GM19455 (cell line): ENCODE data around the gene CUEDC1.

Source experiments
- ATAC-seq: cut with Tn5 transposase; IDR thresholded peaks from one replicate; pipeline ENCODE4 v1.9.1; 2021; ENCODE audit not compliant: unreplicated experiment

Gene CUEDC1

DNA sequence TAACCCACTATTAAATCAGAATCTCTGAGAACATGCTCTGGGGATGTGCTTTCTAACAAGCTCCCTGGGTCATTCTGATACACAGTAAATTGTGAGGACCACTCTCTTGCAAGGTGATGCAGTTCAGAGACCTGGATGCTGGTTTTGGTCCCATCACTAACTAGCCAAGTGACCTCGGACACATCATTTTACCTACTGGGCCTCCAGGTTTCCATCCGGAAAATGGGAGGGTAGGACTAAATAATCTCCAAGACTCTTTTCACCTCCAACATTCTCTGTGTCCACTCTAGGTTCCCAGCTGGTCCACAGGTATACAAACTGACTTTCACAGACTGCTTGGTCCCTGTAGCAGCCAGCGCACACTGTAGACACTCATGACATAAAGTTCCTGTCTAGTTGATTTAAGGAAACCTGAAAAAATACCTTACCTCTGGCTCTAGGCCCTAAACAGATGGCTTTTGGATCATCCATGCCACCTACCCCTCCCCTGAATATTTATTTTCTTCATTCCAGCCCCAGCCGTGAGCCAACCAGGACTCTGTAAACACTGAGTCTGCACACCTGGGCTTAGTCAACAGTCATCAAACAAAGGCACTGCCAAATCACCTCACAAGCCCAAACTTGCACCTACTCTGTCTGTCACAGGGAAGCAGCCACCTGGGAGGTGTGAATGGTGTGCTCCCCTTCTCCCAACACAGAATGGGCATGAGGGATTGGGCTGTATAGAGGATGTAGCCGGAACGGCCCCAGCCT is 54.0 kb downstream of the CUEDC1 start:
- ATAC-seq = no peak

DNA sequence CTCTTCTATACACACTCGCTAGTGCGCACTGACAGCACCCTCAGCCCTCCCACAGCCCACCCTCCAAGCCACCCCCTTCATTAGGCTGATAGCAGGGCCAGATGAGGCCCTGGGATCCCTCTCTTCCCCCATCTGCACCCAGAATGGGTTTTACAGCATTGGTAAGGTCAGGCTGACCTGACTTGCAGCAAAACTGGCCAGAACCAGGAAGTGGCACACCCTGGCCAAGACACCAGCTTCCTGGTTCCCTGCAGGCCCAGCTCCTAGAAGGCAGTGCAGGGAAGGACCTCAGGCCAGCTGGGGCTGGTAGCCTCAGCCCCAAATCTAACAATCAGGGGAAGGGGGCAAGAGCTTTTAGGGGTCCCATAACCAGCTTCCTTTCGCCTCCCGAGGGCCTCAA is 55.4 kb downstream of the CUEDC1 start:
- ATAC-seq = no peak

DNA sequence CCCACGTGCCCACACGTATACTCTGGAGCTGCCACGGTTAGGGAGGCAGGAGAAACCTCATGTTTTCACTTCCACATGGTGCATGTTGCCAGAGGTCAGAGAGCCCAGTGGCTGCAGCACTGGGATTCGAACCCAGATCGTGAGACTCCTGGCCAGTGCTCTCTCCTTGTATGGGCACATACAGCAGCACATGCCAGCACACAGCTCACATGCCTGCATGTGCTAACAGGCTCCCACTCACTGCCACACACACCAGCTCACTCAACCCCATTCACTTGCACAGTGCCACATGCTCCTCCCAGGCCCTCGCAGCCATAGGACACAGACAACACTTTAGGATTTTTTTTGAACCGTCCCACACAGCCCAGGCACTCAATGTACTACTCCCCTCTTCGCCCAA is 55.8 kb downstream of the CUEDC1 start:
- ATAC-seq = no peak

- no peak for ATAC-seq
Measured at GRCh38 chr17:57898487-57899311, 56.5 kb downstream of the CUEDC1 start.

DNA sequence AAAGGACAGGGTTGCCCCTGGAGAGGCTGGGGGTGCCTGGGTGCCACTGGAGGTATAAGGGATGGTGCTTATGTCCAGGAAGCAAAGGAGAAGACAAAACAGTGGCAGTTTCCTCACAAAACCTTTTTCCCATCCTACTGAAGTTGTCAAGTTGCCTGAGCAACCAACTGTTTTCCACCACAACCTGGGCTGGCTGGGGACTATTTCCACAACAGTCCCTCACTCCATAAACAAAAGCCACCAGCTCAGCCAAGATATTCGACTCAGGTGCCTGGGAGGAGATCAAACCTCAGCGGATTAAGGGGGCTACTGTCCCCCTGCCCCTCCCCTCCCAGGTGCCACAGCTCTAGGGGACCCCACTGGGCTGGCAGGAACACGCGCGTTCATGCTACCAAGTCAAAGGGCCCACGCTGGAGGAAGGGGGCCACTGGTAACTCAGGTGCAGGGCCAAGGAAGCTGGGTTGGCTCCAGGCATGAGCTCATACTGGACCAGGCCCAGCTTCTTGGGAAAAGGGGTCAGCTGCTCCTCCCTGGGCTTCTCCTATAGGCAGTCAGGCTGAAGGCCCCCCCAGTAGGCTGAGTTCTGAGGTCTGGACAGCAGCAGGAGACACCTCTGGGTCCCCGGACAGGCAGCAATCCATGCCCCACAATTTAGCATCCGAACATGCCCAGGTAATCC is 59.7 kb downstream of the CUEDC1 start:
- no peak for ATAC-seq

DNA sequence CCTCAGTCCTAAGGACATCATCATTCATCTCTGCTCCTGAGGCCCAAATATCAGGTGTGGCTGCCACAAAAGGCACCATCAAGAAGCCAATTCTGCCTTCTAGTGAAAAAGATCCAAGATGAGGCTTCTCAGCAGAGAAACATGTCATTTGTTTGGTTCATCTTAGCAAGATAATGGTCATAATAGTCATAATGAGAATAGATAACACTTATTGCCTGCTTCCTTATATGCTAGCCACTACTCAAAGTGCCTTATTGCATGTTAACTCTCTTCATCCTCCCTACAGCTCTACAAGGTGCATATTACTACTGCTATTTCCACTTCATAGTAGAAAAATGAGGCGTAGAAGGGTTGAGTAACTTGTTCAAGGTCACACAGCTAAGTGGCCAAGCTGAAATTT is 60.4 kb downstream of the CUEDC1 start:
- no peak for ATAC-seq

GRCh38 chr17:57892820-57893595 is 62.2 kb downstream of the CUEDC1 start:
- ATAC-seq = no peak

DNA sequence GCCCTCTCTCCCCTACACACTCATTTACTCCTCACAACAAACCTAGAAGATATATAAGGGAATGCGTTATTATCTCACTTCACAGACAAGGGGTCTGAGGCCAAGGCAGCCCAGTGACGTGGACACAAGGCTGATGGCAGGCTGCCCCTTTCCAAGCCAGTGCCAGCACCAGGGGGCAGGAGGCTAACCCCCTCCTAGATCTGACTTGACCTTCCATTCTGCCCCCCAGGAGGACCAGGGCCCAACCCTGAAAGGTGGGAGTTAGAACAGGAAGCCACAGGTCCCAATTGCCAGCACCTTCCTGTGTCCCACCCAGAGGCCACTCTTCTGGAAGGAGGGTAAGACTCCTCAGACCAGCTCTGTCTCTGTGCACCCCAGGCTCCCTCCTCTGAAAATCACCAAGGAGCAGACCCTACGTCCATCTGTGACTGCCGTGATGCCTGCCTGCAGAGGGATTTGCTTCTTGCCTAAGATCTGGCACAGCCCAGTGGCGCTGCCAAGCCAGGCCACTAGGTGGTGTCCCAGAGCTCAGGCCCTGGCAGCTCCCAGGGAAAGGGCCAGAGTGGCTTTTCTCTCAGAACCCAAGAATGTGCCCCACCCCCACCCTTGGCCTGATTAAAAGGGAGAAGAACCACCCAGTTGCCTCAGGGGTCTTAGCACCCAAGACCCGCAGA is 62.9 kb downstream of the CUEDC1 start:
- no peak for ATAC-seq

GRCh38 chr17:57890857-57891232 is 64.4 kb downstream of the CUEDC1 start:
- no peak for ATAC-seq

- ATAC-seq = no peak
Measured at GRCh38 chr17:57889892-57890856, 65.0 kb downstream of the CUEDC1 start.

DNA sequence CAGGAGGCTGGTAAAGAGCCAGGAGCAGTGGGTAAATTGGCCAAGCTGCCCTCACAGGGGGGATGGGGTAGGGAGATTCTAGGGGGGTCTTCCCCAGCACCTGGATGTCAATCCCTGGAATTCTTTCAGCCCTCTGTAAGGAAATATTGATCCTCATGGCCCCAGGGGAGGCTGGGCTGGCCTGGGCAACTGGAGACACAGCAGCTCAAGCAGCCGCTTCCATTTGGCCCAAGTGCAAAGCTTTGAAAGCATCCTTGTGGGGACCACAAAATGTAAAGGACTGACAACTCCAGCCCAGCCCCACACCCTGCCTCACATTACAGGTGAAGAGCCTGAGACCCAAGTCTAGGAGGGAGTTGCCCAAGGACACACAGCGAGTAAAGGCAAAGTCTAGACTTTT is 66.0 kb downstream of the CUEDC1 start:
- ATAC-seq = no peak

GRCh38 chr17:57888311-57889216 is 66.6 kb downstream of the CUEDC1 start:
- ATAC-seq = no peak

DNA sequence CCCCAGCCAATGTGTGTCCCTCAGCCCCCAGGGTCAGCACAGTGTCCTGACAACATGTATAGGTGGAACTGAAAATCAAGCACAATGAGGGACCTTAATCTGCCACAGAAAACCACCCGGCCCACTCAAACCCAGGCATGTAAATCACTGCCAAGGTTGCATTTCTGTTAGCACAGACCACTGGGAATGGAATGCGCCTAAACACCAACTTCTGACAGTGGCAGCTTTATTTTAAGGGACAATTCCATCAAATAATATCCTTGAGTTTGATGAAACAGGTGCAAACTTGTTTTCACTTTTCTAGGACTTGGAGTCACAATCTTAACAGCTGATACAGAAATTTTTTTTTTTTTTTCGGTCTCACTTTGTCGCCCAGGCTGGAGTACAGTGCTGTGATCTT is 68.1 kb downstream of the CUEDC1 start:
- ATAC-seq = no peak

DNA sequence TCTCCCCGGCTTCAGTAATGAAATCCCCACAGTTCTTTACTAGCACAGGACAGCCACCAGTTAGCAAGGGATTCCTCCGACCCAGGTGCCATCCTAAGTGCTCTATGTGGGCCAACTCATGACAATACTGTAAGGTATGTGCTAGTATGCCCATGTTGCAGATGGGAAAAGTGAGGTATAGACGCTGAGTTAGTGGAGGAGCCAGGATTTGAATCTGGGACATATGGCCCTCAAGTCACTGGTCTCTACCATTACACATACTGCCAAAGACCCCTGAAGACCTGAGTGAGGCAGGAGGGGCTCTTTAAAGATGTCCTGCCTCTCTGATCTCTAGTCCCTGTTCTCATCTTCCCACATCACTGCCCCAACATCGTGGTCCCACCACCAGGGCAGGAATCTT is 69.2 kb downstream of the CUEDC1 start:
- no peak for ATAC-seq

- no peak for ATAC-seq
Measured at GRCh38 chr17:57885148-57885915, 69.9 kb downstream of the CUEDC1 start.

- ATAC-seq = no peak
Measured at GRCh38 chr17:57881783-57882351, 73.3 kb downstream of the CUEDC1 start.

DNA sequence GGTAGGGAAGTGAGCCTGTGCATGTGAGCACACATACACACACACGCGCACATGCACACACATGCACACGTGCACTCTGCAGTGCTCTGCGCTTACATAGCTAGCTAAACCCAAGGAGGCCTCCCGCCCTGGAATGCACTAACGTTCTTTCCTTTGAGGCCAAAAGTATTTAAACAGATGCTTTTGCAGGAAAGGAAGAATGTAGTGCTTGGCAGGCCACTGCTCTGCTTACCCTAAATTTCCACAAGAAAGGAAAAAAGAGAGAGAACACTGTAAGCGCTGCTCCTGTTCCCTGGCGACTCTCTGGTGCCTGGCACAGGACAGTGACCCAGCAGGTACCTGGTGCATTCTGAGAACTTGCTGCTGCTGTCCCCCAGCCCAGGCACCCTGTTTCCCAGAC is 74.1 kb downstream of the CUEDC1 start:
- no peak for ATAC-seq
